SK-N-SH (cell line): ENCODE measurements around the gene GDPD1. TPM values are rescaled to one million over a fixed set of nuclear protein-coding genes. Genes with fewer than 3 reads are reported as not detected.
"Not testable (repeated sequence)": the region's sequence is repeated elsewhere in the genome, so short reads cannot be mapped to it uniquely, and the experiment has no call there.

ENCODE experiments used
- CTCF ChIA-PET: fragments of 300-600, 350-600 bp; formaldehyde crosslinking; extraction: SDS; loops from one replicate; lab custom pipeline; 2021; lab: Yijun Ruan, JAX
- POLR2A ChIA-PET: fragments of 350-600 bp; sonication (Branson Sonifier 250); formaldehyde crosslinking; extraction: SDS; loops from one replicate; lab custom pipeline; 2020; ENCODE audit warnings: antibody characterized with exemption, inconsistent platforms; lab: Yijun Ruan, JAX
- DNase-seq: peaks from one replicate; pipeline ENCODE4 v3.0.0; 2012
- H2AFZ ChIP-seq: fragments of 200-600 bp; sonication (generic); 2 replicates; pipeline ENCODE4 v1.8.1; 2016; ENCODE audit warnings: antibody characterized with exemption, mild to moderate bottlenecking, low read depth
- H3F3A ChIP-seq: fragments of 200-600 bp; sonication (generic); replicated peaks from 2 replicates; pipeline ENCODE3; 2016; ENCODE audit warnings: antibody characterized with exemption, mild to moderate bottlenecking; ENCODE audit not compliant: insufficient read depth
- H3K27ac ChIP-seq, 2 experiments: fragments of 200-500 bp in 1 of 2; fragments of 200-600 bp in 1 of 2; sonication (Bioruptor generic) in 1 of 2; sonication (generic), shearing (Covaris generic) in 1 of 2; 2 replicates each; pipeline versions ENCODE4 v1.5.1 to v1.6.1; 2014 to 2016; ENCODE audit warnings: low read depth in 2 of 2, inconsistent platforms in 1 of 2, low read length in 1 of 2, mild to moderate bottlenecking in 1 of 2, mixed read lengths in 1 of 2
- H3K27me3 ChIP-seq: fragments of 200-600 bp; sonication (generic), shearing (Covaris generic); 2 replicates; pipeline ENCODE4 v1.6.1; 2016; ENCODE audit warnings: mixed run types; ENCODE audit not compliant: insufficient read depth
- H3K36me3 ChIP-seq, 2 experiments: fragments of 200-500 bp in 1 of 2; fragments of 200-600 bp in 1 of 2; sonication (Bioruptor generic) in 1 of 2; sonication (generic) in 1 of 2; replicated peaks in 1 of 2; 2 replicates each; pipeline versions ENCODE3 to v1.5.1; 2014 to 2016; ENCODE audit warnings: low read length in 1 of 2, mild to moderate bottlenecking in 1 of 2; ENCODE audit not compliant: insufficient read depth in 2 of 2, control insufficient read depth in 1 of 2
- H3K4me1 ChIP-seq, 2 experiments: fragments of 200-500 bp in 1 of 2; fragments of 200-600 bp in 1 of 2; sonication (Bioruptor generic) in 1 of 2; sonication (generic), shearing (Covaris generic) in 1 of 2; 2 replicates each; pipeline versions ENCODE4 v1.5.1 to v1.6.1; 2014 to 2016; ENCODE audit warnings: low read depth in 1 of 2, low read length in 1 of 2, mixed run types in 1 of 2; ENCODE audit not compliant: insufficient read depth in 2 of 2, control insufficient read depth in 1 of 2
- H3K4me2 ChIP-seq: fragments of 200-600 bp; sonication (generic), shearing (Covaris generic); 2 replicates; pipeline ENCODE4 v1.6.1; 2017; ENCODE audit warnings: mixed run types
- H3K4me3 ChIP-seq, 2 experiments: fragments of 200-500 bp in 1 of 2; fragments of 200-600 bp in 1 of 2; sonication (Bioruptor generic) in 1 of 2; sonication (generic), shearing (Covaris generic) in 1 of 2; 2 replicates each; pipeline versions ENCODE4 v1.5.1 to v1.8.1; 2014 to 2016; ENCODE audit warnings: low read depth in 2 of 2, inconsistent platforms in 1 of 2, low read length in 1 of 2, mild to moderate bottlenecking in 1 of 2, mixed read lengths in 1 of 2, moderate library complexity in 1 of 2
- H3K79me2 ChIP-seq: fragments of 200-600 bp; sonication (generic); 2 replicates; pipeline ENCODE4 v1.8.1; 2017; ENCODE audit warnings: mild to moderate bottlenecking; ENCODE audit not compliant: insufficient read depth
- H3K9ac ChIP-seq: fragments of 200-600 bp; sonication (generic); 2 replicates; pipeline ENCODE4 v1.6.1; 2017; ENCODE audit warnings: mixed run types
- H3K9me2 ChIP-seq: fragments of 200-600 bp; sonication (generic); 2 replicates; pipeline ENCODE4 v1.6.1; 2017; ENCODE audit warnings: mixed run types
- H3K9me3 ChIP-seq: fragments of 200-600 bp; sonication (generic); 2 replicates; pipeline ENCODE4 v1.6.1; 2017; ENCODE audit warnings: mixed run types, mild to moderate bottlenecking, moderate library complexity
- H4K20me1 ChIP-seq: fragments of 200-600 bp; sonication (generic); 2 replicates; pipeline ENCODE4 v1.6.1; 2017; ENCODE audit warnings: mild to moderate bottlenecking, mixed run types; ENCODE audit not compliant: insufficient read depth
- CHD2 ChIP-seq: fragments of 150-350 bp; IDR thresholded peaks from 2 replicates; pipeline ENCODE4 v1.6.1; 2018; ENCODE audit warnings: low read length; ENCODE audit not compliant: partially characterized antibody
- CTCF ChIP-seq: fragments of 200-600 bp; sonication (generic); IDR thresholded peaks from 2 replicates; pipeline ENCODE4 v1.6.1; 2017; ENCODE audit warnings: antibody characterized with exemption, mild to moderate bottlenecking, moderate library complexity
- ELF1 ChIP-seq: IDR thresholded peaks from 2 replicates; pipeline ENCODE4 v1.4.0; 2012
- FOSL2 ChIP-seq: IDR thresholded peaks from 2 replicates; pipeline ENCODE4 v1.4.0; 2012; ENCODE audit warnings: low read depth, mild to moderate bottlenecking, moderate library complexity, borderline replicate concordance
- GATA2 ChIP-seq: sonication (generic); formaldehyde crosslinking; IDR thresholded peaks from 2 replicates; pipeline ENCODE4 v1.5.0; 2020; ENCODE audit warnings: mild to moderate bottlenecking, missing genetic modification reagents
- IRF3 ChIP-seq: fragments of 150-350 bp; IDR thresholded peaks from 2 replicates; pipeline ENCODE4 v1.6.1; 2016; ENCODE audit warnings: mild to moderate bottlenecking, low read depth, low read length
- JUND ChIP-seq: IDR thresholded peaks from 2 replicates; pipeline ENCODE4 v1.4.0; 2012
- MEF2A ChIP-seq: IDR thresholded peaks from 2 replicates; pipeline ENCODE4 v1.4.0; 2012; ENCODE audit warnings: low read depth, borderline replicate concordance
- NFIC ChIP-seq: IDR thresholded peaks from 2 replicates; pipeline ENCODE4 v1.4.0; 2012; ENCODE audit warnings: borderline replicate concordance
- RCOR1 ChIP-seq: fragments of 150-350 bp; IDR thresholded peaks from 2 replicates; pipeline ENCODE4 v1.6.1; 2017; ENCODE audit warnings: antibody characterized with exemption, low read length
- SMC3 ChIP-seq: IDR thresholded peaks from 2 replicates; pipeline ENCODE4 v1.6.1; 2012; ENCODE audit warnings: low read depth, low read length, improper control_type of control experiment
- TAF1 ChIP-seq: IDR thresholded peaks from 2 replicates; pipeline ENCODE4 v1.6.1; 2012; ENCODE audit warnings: low read depth, mild to moderate bottlenecking, low read length, moderate library complexity, borderline replicate concordance
- TCF12 ChIP-seq: IDR thresholded peaks from 2 replicates; pipeline ENCODE4 v1.4.0; 2012
- USF1 ChIP-seq: IDR thresholded peaks from 2 replicates; pipeline ENCODE4 v1.4.0; 2012; ENCODE audit warnings: low read depth, borderline replicate concordance
- YY1 ChIP-seq: IDR thresholded peaks from 2 replicates; pipeline ENCODE4 v1.4.0; 2012; ENCODE audit warnings: low read depth, mild to moderate bottlenecking
- ZBTB33 ChIP-seq: IDR thresholded peaks from 2 replicates; pipeline ENCODE4 v1.4.0; 2012; ENCODE audit warnings: low read depth, borderline replicate concordance
- WGBS: methylation state at CpG from one replicate; pipeline ENCODE4 v1.1.6; 2017; ENCODE audit warnings: low lambda C conversion rate; 5-methylcytosine and 5-hydroxymethylcytosine counted together
- polyA plus RNA-seq, 3 experiments: library from polyadenylated mRNA; depleted of rRNA; stranded (reverse); fragments of >200 nt; gene quantifications; 2 replicates each; pipeline ENCODE4 v1.2.3, GENCODE V29; 2012
- TF ChIP-seq, protein P1 (sequence below): IDR thresholded peaks from 2 replicates; pipeline ENCODE4; 2012

Gene GDPD1
- polyA plus RNA-seq, 1 of the 3 experiments (the other 2 are of a cell fraction), result 1.5 TPM

- H3K9me3 ChIP-seq, result no peaks in the 10 kb centered on the region
- H3K4me3 ChIP-seq, result no peak overlapping the region
- no peaks in the 10 kb centered on the region for H4K20me1 ChIP-seq
- no peaks in the 10 kb centered on the region for H3K27me3 ChIP-seq
- no peak overlapping the region for H3K27ac ChIP-seq
- H3K79me2 ChIP-seq, result no peaks in the 10 kb centered on the region
- 98% methylated on average over 7 of the region's 7 CpGs for WGBS
- H3K9ac ChIP-seq, result no peak overlapping the region
- TF ChIP-seq NFIC (no peak), GATA2 (CRISPR knock-in tag) (no peak)
- H3K4me2 ChIP-seq, result no peak overlapping the region
- CTCF ChIA-PET, result interaction anchor here (1.4 kb wide), 1 partner anchor 336 kb away, joined by 3 read pairs; no protein-coding TSS in a partner anchor
- no peaks in the 10 kb centered on the region; a peak in 1 of 4 replicates for H3K4me1 ChIP-seq
- POLR2A ChIA-PET, result no interaction called here
- DNase-seq, result no peak
- H3F3A ChIP-seq, result peaks cover 5% of the 10 kb centered on the region
- H2AFZ ChIP-seq, result no peak overlapping the region
- no peaks in the 10 kb centered on the region for H3K36me3 ChIP-seq
- H3K9me2 ChIP-seq, result no peaks in the 10 kb centered on the region
These were observed 3.5 kb downstream of the GDPD1 start for GRCh38 chr17:59223813-59224212.

DNA sequence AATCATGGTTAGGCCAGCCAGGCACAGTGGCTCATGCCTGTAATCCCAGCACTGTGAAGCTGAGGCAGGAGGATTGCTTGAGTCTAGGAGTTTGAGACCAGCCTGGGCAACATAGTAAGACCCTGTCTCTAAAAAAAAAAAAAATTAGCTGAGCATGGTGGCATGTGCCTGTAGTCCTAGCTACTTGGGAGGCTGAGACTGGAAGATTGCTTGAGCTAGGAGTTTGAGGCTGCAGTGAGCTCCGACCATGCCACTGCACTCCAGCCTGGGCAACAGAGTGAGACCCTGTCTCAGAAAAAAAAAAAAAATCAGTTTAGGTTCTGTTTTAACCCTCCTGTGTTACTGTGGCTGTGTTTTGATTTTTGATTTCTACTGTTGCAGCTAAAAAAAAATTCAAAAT is 8.3 kb downstream of the GDPD1 start:
- H3K4me2 ChIP-seq, H2AFZ ChIP-seq, H3K27ac ChIP-seq, H4K20me1 ChIP-seq, H3K4me3 ChIP-seq, H3K79me2 ChIP-seq, H3K9me2 ChIP-seq, H3K27me3 ChIP-seq, H3F3A ChIP-seq, H3K9ac ChIP-seq, H3K36me3 ChIP-seq, POLR2A ChIA-PET, H3K4me1 ChIP-seq, DNase-seq, H3K9me3 ChIP-seq: not testable (repeated sequence)
- CTCF ChIA-PET, result interaction anchor here (1.2 kb wide), 1 partner anchor 9 kb away, joined by 3 read pairs; no protein-coding TSS in a partner anchor
- 75% methylated on average over 1 of the region's 1 CpG for WGBS

DNA sequence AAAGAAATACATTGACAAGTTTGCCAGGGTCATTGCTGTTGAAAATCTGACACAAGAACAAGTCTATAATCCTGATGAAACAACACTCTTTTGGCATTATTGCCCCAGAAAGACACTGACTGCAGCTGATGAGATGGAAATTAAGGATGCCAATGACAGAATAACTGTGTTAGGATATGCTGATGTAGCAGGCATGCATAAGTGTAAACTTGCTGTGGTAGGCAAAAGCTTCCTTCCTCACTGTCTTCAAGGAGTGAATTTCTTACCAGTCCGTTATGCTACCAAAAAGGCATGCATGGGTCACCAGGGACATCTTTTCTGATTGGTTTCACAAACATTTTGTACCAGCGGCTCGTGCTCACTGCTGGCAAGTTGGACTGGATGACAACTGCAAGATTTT is 10.5 kb downstream of the GDPD1 start:
- Histone ChIP-seq H3F3A (no peaks in the 10 kb centered on the region), H3K4me3 (no peak overlapping the region), H3K9me2 (no peaks in the 10 kb centered on the region), H3K4me1 (no peaks in the 10 kb centered on the region), H3K9ac (no peak overlapping the region), H3K36me3 (no peaks in the 10 kb centered on the region), H3K79me2 (no peaks in the 10 kb centered on the region), H4K20me1 (no peaks in the 10 kb centered on the region), H3K27me3 (no peaks in the 10 kb centered on the region), H3K27ac (no peak overlapping the region), H2AFZ (no peak overlapping the region), H3K9me3 (no peaks in the 10 kb centered on the region), H3K4me2 (no peak overlapping the region)
- no peak for DNase-seq
- ChIA-PET CTCF (interaction anchor here (1.3 kb wide), 1 partner anchor 9 kb away, joined by 3 read pairs; no protein-coding TSS in a partner anchor), POLR2A (no interaction called here)
- WGBS, result 76% methylated on average over 3 of the region's 3 CpGs
- TF ChIP-seq YY1 (no peak), SMC3 (no peak), ELF1 (no peak), ZBTB33 (no peak), IRF3 (no peak), MEF2A (no peak), JUND (no peak), RCOR1 (no peak), FOSL2 (no peak), TCF12 (no peak), CTCF (no peak), CHD2 (no peak), TAF1 (no peak), USF1 (no peak)
- TF ChIP-seq, protein P1, sequence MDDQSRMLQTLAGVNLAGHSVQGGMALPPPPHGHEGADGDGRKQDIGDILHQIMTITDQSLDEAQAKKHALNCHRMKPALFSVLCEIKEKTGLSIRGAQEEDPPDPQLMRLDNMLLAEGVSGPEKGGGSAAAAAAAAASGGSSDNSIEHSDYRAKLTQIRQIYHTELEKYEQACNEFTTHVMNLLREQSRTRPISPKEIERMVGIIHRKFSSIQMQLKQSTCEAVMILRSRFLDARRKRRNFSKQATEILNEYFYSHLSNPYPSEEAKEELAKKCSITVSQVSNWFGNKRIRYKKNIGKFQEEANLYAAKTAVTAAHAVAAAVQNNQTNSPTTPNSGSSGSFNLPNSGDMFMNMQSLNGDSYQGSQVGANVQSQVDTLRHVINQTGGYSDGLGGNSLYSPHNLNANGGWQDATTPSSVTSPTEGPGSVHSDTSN, result no peak
